Sigmoid colon (tissue), 4 donors: ENCODE data around the gene SPC25.

Source experiments
- CTCF ChIP-seq, 4 experiments: fragments of 450-650 bp in 3 of 4; fragments of 200-600 bp in 1 of 4; IDR thresholded peaks; one replicate each; pipeline ENCODE4 v1.5.1; 2016 to 2019; ENCODE audit warnings: antibody characterized with exemption in 4 of 4, mild to moderate bottlenecking in 3 of 4, moderate library complexity in 2 of 4
- POLR2A ChIP-seq, 2 donors: fragments of 450-650 bp; IDR thresholded peaks; one replicate each; pipeline ENCODE4 v1.6.1; 2016; ENCODE audit warnings: antibody characterized with exemption in 2 of 2, mild to moderate bottlenecking in 2 of 2, moderate library complexity in 2 of 2
- POLR2AphosphoS5 ChIP-seq, 4 donors: sonication (generic); formaldehyde crosslinking; IDR thresholded peaks; one replicate each; pipeline ENCODE4 v1.6.1; 2017; ENCODE audit warnings: antibody characterized with exemption in 4 of 4

GRCh38 chr2:168929031-168929430 is 38.8 kb upstream of the SPC25 start:
- no peak for TF ChIP-seq CTCF (IDR thresholded peaks at IDR 0.05)
- TF ChIP-seq POLR2A (IDR thresholded peaks at IDR 0.05) = no peak
- no peak for TF ChIP-seq POLR2AphosphoS5 (IDR thresholded peaks at IDR 0.05)
